Measurements from ENCODE around the gene A2M.

DNA sequence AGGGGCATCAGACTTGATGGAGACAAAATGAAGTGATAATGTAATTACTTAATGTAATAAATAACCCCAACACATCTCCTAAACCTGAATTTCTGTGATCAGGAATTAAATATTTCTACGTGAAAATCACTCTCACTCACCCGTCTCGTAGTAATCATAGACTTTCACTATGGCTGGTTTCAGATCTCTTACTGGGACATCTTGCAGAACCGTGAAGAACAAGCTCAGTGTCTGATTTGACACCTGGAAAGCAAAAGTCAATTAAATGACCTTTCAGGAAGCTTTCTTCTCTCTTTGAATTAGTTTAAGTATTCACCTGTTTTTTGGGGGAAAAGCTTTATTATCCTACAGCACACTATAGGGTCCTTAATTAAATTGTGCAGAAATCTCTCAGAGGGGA is 47.1 kb downstream of the A2M start:
- TF ChIP-seq CTCF (IDR thresholded peaks at IDR 0.05; ENCODE audit: low read depth, low read length, missing input control) (no peak), MAX (IDR thresholded peaks at IDR 0.05) (no peak), TAF1 (conservative IDR thresholded peaks at IDR 0.05) (no peak), RAD21 (IDR thresholded peaks at IDR 0.05) (no peak), ZBTB33 (IDR thresholded peaks at IDR 0.05) (no peak), SP1 (IDR thresholded peaks at IDR 0.05) (no peak), YY1 (IDR thresholded peaks at IDR 0.05) (no peak), RXRA (IDR thresholded peaks at IDR 0.05) (no peak), NR2F2 (IDR thresholded peaks at IDR 0.05) (no peak)
- TF ChIP-seq, protein P1, sequence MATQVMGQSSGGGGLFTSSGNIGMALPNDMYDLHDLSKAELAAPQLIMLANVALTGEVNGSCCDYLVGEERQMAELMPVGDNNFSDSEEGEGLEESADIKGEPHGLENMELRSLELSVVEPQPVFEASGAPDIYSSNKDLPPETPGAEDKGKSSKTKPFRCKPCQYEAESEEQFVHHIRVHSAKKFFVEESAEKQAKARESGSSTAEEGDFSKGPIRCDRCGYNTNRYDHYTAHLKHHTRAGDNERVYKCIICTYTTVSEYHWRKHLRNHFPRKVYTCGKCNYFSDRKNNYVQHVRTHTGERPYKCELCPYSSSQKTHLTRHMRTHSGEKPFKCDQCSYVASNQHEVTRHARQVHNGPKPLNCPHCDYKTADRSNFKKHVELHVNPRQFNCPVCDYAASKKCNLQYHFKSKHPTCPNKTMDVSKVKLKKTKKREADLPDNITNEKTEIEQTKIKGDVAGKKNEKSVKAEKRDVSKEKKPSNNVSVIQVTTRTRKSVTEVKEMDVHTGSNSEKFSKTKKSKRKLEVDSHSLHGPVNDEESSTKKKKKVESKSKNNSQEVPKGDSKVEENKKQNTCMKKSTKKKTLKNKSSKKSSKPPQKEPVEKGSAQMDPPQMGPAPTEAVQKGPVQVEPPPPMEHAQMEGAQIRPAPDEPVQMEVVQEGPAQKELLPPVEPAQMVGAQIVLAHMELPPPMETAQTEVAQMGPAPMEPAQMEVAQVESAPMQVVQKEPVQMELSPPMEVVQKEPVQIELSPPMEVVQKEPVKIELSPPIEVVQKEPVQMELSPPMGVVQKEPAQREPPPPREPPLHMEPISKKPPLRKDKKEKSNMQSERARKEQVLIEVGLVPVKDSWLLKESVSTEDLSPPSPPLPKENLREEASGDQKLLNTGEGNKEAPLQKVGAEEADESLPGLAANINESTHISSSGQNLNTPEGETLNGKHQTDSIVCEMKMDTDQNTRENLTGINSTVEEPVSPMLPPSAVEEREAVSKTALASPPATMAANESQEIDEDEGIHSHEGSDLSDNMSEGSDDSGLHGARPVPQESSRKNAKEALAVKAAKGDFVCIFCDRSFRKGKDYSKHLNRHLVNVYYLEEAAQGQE (IDR thresholded peaks at IDR 0.05) = no peak
- TF ChIP-seq, protein P2, sequence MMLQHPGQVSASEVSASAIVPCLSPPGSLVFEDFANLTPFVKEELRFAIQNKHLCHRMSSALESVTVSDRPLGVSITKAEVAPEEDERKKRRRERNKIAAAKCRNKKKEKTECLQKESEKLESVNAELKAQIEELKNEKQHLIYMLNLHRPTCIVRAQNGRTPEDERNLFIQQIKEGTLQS (IDR thresholded peaks at IDR 0.05) = no peak

Data from liver (tissue), 3 donors.